ENCODE results near the gene AFF3. TPM values are rescaled to one million over a fixed set of nuclear protein-coding genes. Genes with fewer than 3 reads are reported as not detected.

The AFF3 gene
- total and polyA plus RNA-seq, 2 of the 13 experiments (the other 11 are each of a cell fraction or from before 2014, with no cell fraction given): not detected

GRCh38 chr2:99545066-99545465, 597.3 kb downstream of the AFF3 start (continued):
- TF ChIP-seq HNF1B (CRISPR knock-in tag; IDR thresholded peaks at IDR 0.05): no peak
- TF ChIP-seq ZNF605 (CRISPR knock-in tag; IDR thresholded peaks at IDR 0.05): no peak
- no peak for TF ChIP-seq MTF2 (CRISPR knock-in tag; IDR thresholded peaks at IDR 0.05; ENCODE audit: borderline replicate concordance)
- no peak for TF ChIP-seq ATF6 (CRISPR knock-in tag; conservative IDR thresholded peaks at IDR 0.05)

- intact Hi-C loops (cut with micrococcal nuclease; ENCODE audit: unreplicated experiment) (no loop called here), in situ Hi-C loops (cut with HindIII; ENCODE audit: extremely low pct_ligation_motif_present, low pct_unique_long_range_greater_than_20kb) (no loop called here)
- Histone ChIP-seq H3K4me1 (ENCODE audit: insufficient read depth, low read length) (no peaks in the 10 kb centered on the region), H3K27me3 (ENCODE audit: control insufficient read depth in 1 of 2, insufficient read depth in 2 of 2, low read length in 2 of 2) (peaks cover 1 to 5% of the 10 kb centered on the region in 2 experiments; a peak in 1 of 5 replicates), H3K79me2 (ENCODE audit: insufficient read depth, low read length) (no peaks in the 10 kb centered on the region), H3K9me3 (ENCODE audit: low read length) (no peaks in the 10 kb centered on the region), H3K36me3 (replicated peaks in 1 of 2; ENCODE audit: control insufficient read depth in 1 of 2, insufficient read depth in 2 of 2, low read length in 2 of 2) (no peaks in the 10 kb centered on the region), H3K4me2 (ENCODE audit: low read depth, low read length) (no peak overlapping the region), H3K4me3 (replicated peaks in 1 of 3; ENCODE audit: insufficient read depth in 1 of 3, low read depth in 2 of 3, low read length in 3 of 3) (no peak overlapping the region), H3K27ac (ENCODE audit: extremely low read length, insufficient read depth, low read length) (no peak overlapping the region), H4K20me1 (ENCODE audit: insufficient read depth, low read length) (no peaks in the 10 kb centered on the region), H3K9ac (ENCODE audit: insufficient read depth, low read depth, low read length) (no peak overlapping the region), H2AFZ (ENCODE audit: low read length) (no peak overlapping the region)
- DNase-seq (ENCODE audit: low spot score): no peak
- BruUV-seq (replicated peaks): no TSS peak
- WGBS (ENCODE audit: low lambda C conversion rate): 28% methylated on average over 6 of the region's 6 CpGs
- CTCF ChIA-PET (ENCODE audit: low intra/inter-chr PET ratio, low total read pairs): no interaction called here
- no peak for ATAC-seq
- POLR2A ChIA-PET: no interaction called here
- no peak for FAIRE-seq
- TF ChIP-seq ZNF792 (CRISPR knock-in tag; IDR thresholded peaks at IDR 0.05) (no peak), ATRX (CRISPR knock-in tag; IDR thresholded peaks at IDR 0.05; ENCODE audit: borderline replicate concordance) (no peak), HOXA5 (CRISPR knock-in tag; IDR thresholded peaks at IDR 0.05) (no peak), ZNF709 (CRISPR knock-in tag; IDR thresholded peaks at IDR 0.05) (no peak), ZNF30 (CRISPR knock-in tag; IDR thresholded peaks at IDR 0.05) (no peak), TERF1 (CRISPR knock-in tag; IDR thresholded peaks at IDR 0.05) (no peak), ZSCAN29 (CRISPR knock-in tag; conservative IDR thresholded peaks at IDR 0.05) (no peak), ZNF564 (CRISPR knock-in tag; IDR thresholded peaks at IDR 0.05) (no peak), ETV6 (CRISPR knock-in tag; conservative IDR thresholded peaks at IDR 0.05) (no peak)
These were observed 597.8 kb downstream of the AFF3 start for GRCh38 chr2:99544608-99545007.

Measured in HepG2 (cell line).